Measurements from ENCODE around the gene ACVR1.

The ACVR1 gene

GRCh38 chr2:157737656-157738055, 138.5 kb downstream of the ACVR1 start:
- DNase-seq (ENCODE audit: low spot score): no peak
- no peak for TF ChIP-seq CTCF (IDR thresholded peaks at IDR 0.05; ENCODE audit: extremely low read depth, insufficient read depth, missing control alignments)
- in situ Hi-C loops (cut with MboI; ENCODE audit: low pct_unique_long_range_greater_than_20kb, low sequenced_read_pairs, unreplicated experiment): no loop called here

- DNase-seq (ENCODE audit: low spot score): no peak
- TF ChIP-seq CTCF (IDR thresholded peaks at IDR 0.05; ENCODE audit: extremely low read depth, insufficient read depth, missing control alignments): no peak
- in situ Hi-C loops (cut with MboI; ENCODE audit: low pct_unique_long_range_greater_than_20kb, low sequenced_read_pairs, unreplicated experiment): no loop called here
These were observed 140.6 kb downstream of the ACVR1 start for GRCh38 chr2:157735532-157735931.

- DNase-seq (ENCODE audit: low spot score): no peak
- in situ Hi-C loops (cut with MboI; ENCODE audit: low pct_unique_long_range_greater_than_20kb, low sequenced_read_pairs, unreplicated experiment): no loop called here
These were observed 142.9 kb downstream of the ACVR1 start for GRCh38 chr2:157733263-157733662.

GRCh38 chr2:157732596-157732995, 143.5 kb downstream of the ACVR1 start:
- no peak for DNase-seq (ENCODE audit: low spot score)
- in situ Hi-C loops (cut with MboI; ENCODE audit: low pct_unique_long_range_greater_than_20kb, low sequenced_read_pairs, unreplicated experiment): no loop called here
- no peak for TF ChIP-seq CTCF (IDR thresholded peaks at IDR 0.05; ENCODE audit: extremely low read depth, insufficient read depth, missing control alignments)

More at GRCh38 chr2:157733263-157733662, 142.9 kb downstream of the ACVR1 start:
- TF ChIP-seq CTCF (IDR thresholded peaks at IDR 0.05; ENCODE audit: extremely low read depth, insufficient read depth, missing control alignments): no peak

- no peak for DNase-seq (ENCODE audit: low spot score)
- no peak for TF ChIP-seq CTCF (IDR thresholded peaks at IDR 0.05; ENCODE audit: extremely low read depth, insufficient read depth, missing control alignments)
- in situ Hi-C loops (cut with MboI; ENCODE audit: low pct_unique_long_range_greater_than_20kb, low sequenced_read_pairs, unreplicated experiment): no loop called here
These were observed 148.4 kb downstream of the ACVR1 start for GRCh38 chr2:157727693-157728092.

GRCh38 chr2:157726946-157727345, 149.2 kb downstream of the ACVR1 start:
- TF ChIP-seq CTCF (IDR thresholded peaks at IDR 0.05; ENCODE audit: extremely low read depth, insufficient read depth, missing control alignments): no peak
- in situ Hi-C loops (cut with MboI; ENCODE audit: low pct_unique_long_range_greater_than_20kb, low sequenced_read_pairs, unreplicated experiment): no loop called here
- DNase-seq (ENCODE audit: low spot score): no peak

GRCh38 chr2:157725846-157726245, 150.3 kb downstream of the ACVR1 start:
- DNase-seq (ENCODE audit: low spot score): no peak
- TF ChIP-seq CTCF (IDR thresholded peaks at IDR 0.05; ENCODE audit: extremely low read depth, insufficient read depth, missing control alignments): no peak
- in situ Hi-C loops (cut with MboI; ENCODE audit: low pct_unique_long_range_greater_than_20kb, low sequenced_read_pairs, unreplicated experiment): no loop called here

Measured in GM13977 (cell line).